Fibroblast of lung (primary cell): ENCODE results near the gene MRPL58. TPM values are rescaled to one million over a fixed set of nuclear protein-coding genes. Genes with fewer than 3 reads are reported as not detected.
A peak's percentile ranks its signal among the peaks of the same experiment; 100 is the strongest.

Experiments used
- DNase-seq, 2 donors: peaks; one replicate each; pipeline versions ENCODE4 v3.0.0 to v3.0.0-alpha.2; 2010; ENCODE audit warnings: low read depth in 2 of 2
- H2AFZ ChIP-seq: 2 replicates; pipeline ENCODE4 v1.5.1; 2012; ENCODE audit warnings: low read length, control low read depth, inconsistent platforms
- H3K27ac ChIP-seq: 2 replicates; pipeline ENCODE4 v1.5.1; 2011; ENCODE audit warnings: low read length, control low read depth; ENCODE audit not compliant: insufficient read depth
- H3K27me3 ChIP-seq: 2 replicates; pipeline ENCODE4 v1.5.1; 2011; ENCODE audit warnings: mild to moderate bottlenecking, low read length; ENCODE audit not compliant: control insufficient read depth, insufficient read depth
- H3K36me3 ChIP-seq: 2 replicates; pipeline ENCODE4 v1.5.1; 2011; ENCODE audit warnings: low read length; ENCODE audit not compliant: control insufficient read depth, insufficient read depth
- H3K4me1 ChIP-seq: 2 replicates; pipeline ENCODE4 v1.5.1; 2011; ENCODE audit warnings: low read length; ENCODE audit not compliant: control insufficient read depth, insufficient read depth; ENCODE audit errors: extremely low read depth
- H3K4me2 ChIP-seq: 2 replicates; pipeline ENCODE4 v1.5.1; 2011; ENCODE audit warnings: low read length, control low read depth; ENCODE audit not compliant: insufficient read depth; ENCODE audit errors: extremely low read depth
- H3K4me3 ChIP-seq, 4 experiments: fragments of 200-600 bp in 1 of 4; sonication (generic) in 1 of 4; replicated peaks in 1 of 4; 2 replicates each; pipeline ENCODE4 v1.5.1; 2011 to 2016; ENCODE audit warnings: low read length in 4 of 4, low read depth in 3 of 4, mild to moderate bottlenecking in 3 of 4, control low read depth in 2 of 4, inconsistent platforms in 1 of 4, mixed read lengths in 1 of 4; ENCODE audit not compliant: insufficient read depth in 1 of 4; ENCODE audit errors: control extremely low read depth in 1 of 4
- H3K79me2 ChIP-seq: 2 replicates; pipeline ENCODE4 v1.5.1; 2012; ENCODE audit warnings: mild to moderate bottlenecking, low read length, inconsistent platforms; ENCODE audit not compliant: control insufficient read depth, insufficient read depth
- H3K9ac ChIP-seq: 2 replicates; pipeline ENCODE4 v1.5.1; 2011; ENCODE audit warnings: mild to moderate bottlenecking, low read length, control low read depth; ENCODE audit not compliant: insufficient read depth
- H3K9me3 ChIP-seq: 2 replicates; pipeline ENCODE4 v1.5.1; 2012; ENCODE audit warnings: low read depth, low read length; ENCODE audit not compliant: control insufficient read depth, insufficient read depth
- H4K20me1 ChIP-seq: 2 replicates; pipeline ENCODE4 v1.5.1; 2011; ENCODE audit warnings: low read length; ENCODE audit not compliant: control insufficient read depth, insufficient read depth; ENCODE audit errors: extremely low read depth
- EZH2 ChIP-seq: IDR thresholded peaks from 2 replicates; pipeline ENCODE4 v1.5.1; 2012; ENCODE audit warnings: low read length, control low read depth, mild to moderate bottlenecking; ENCODE audit errors: missing control alignments
- polyA plus RNA-seq, 2 donors: library from polyadenylated mRNA; depleted of rRNA in 1 of 2; stranded (reverse) in 1 of 2; unstranded in 1 of 2; fragments of >200 nt; gene quantifications; 2 replicates each; pipeline ENCODE4 v1.2.1, GENCODE V29; 2011 to 2012; ENCODE audit warnings: missing spikeins in 1 of 2
- total RNA-seq: library from RNA; depleted of rRNA; stranded (reverse); fragments of >200 nt; gene quantifications from 2 replicates; pipeline ENCODE4 v1.2.1, GENCODE V29; 2014
- TF ChIP-seq, protein P1 (sequence below), 2 donors: IDR thresholded peaks in 1 of 2; conservative IDR thresholded peaks in 1 of 2; 1 replicate in 1 of 2; 2 replicates in 1 of 2; pipeline ENCODE4 v1.5.1; 2011 to 2012; ENCODE audit warnings: low read length in 2 of 2, control low read depth in 1 of 2, inconsistent platforms in 1 of 2, low read depth in 1 of 2, mild to moderate bottlenecking in 1 of 2

The MRPL58 gene
- total and polyA plus RNA-seq, 2 donors (not counting 1 experiment from before 2014, with no cell fraction given) = 35.2 to 49.1 TPM

DNA sequence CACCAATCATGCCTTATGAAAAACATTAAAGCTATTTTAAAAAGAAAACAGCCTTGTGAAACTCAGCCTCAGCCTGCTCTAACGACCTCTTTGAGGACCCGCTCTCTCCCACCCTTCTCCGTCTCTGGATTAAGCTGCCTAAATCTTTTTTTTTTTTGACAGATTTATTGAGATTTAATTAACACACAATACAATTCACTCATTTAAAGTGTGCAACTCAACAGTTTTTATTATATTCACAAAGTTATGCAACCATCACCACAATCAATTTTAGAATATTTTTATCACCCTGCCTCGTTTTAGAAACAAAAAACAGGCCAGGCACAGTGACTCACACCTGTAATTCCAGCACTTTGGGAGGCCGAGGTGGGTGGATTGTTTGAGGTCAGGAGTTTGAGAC, 16.6 kb upstream of the MRPL58 start:
- Histone ChIP-seq H3K36me3 (peaks cover 2% of the 10 kb centered on the region), H2AFZ (no peak overlapping the region), H3K79me2 (no peaks in the 10 kb centered on the region), H3K27ac (no peak overlapping the region), H3K4me1 (no peaks in the 10 kb centered on the region), H3K4me2 (no peak overlapping the region), H3K9me3 (no peaks in the 10 kb centered on the region), H3K9ac (no peak overlapping the region), H4K20me1 (no peaks in the 10 kb centered on the region), H3K4me3 (no peak overlapping the region), H3K27me3 (no peaks in the 10 kb centered on the region)
- peak in 1 of 2 donors; percentile 24 for DNase-seq
- TF ChIP-seq, protein P1, sequence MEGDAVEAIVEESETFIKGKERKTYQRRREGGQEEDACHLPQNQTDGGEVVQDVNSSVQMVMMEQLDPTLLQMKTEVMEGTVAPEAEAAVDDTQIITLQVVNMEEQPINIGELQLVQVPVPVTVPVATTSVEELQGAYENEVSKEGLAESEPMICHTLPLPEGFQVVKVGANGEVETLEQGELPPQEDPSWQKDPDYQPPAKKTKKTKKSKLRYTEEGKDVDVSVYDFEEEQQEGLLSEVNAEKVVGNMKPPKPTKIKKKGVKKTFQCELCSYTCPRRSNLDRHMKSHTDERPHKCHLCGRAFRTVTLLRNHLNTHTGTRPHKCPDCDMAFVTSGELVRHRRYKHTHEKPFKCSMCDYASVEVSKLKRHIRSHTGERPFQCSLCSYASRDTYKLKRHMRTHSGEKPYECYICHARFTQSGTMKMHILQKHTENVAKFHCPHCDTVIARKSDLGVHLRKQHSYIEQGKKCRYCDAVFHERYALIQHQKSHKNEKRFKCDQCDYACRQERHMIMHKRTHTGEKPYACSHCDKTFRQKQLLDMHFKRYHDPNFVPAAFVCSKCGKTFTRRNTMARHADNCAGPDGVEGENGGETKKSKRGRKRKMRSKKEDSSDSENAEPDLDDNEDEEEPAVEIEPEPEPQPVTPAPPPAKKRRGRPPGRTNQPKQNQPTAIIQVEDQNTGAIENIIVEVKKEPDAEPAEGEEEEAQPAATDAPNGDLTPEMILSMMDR (conservative IDR thresholded peaks at IDR 0.05 in 1 of 2, IDR thresholded peaks at IDR 0.05 in 1 of 2; ENCODE audit: low read depth in 1 of 2, low read length in 2 of 2) = no peak
- no peak for TF ChIP-seq EZH2

DNA sequence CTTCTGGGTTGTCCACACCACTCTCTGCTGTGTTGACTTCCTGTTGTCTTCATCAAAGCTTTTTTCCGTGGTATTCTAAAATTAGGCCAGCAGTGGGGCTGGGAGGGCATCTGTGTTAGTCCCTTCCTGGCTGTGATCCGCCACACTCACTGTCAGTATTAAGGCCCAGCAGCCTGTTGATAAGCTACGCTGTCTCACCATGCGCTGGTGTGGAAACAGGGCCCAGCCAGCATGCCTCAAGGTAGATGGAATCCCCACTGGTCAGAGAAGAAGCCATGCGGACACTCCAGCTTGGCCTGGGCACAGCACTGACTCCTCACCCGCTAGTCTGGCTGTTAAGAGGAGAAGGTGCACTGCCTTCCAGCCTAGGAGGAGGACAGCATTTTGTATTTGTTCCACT, 13.7 kb upstream of the MRPL58 start:
- Histone ChIP-seq H3K79me2 (no peaks in the 10 kb centered on the region), H3K4me3 (no peak overlapping the region), H4K20me1 (no peaks in the 10 kb centered on the region), H2AFZ (no peak overlapping the region), H3K9me3 (no peaks in the 10 kb centered on the region), H3K27ac (no peak overlapping the region), H3K4me2 (no peak overlapping the region), H3K36me3 (peaks cover 10% of the 10 kb centered on the region), H3K4me1 (no peaks in the 10 kb centered on the region), H3K9ac (no peak overlapping the region), H3K27me3 (no peaks in the 10 kb centered on the region)
- DNase-seq = no peak
- TF ChIP-seq, protein P1 (conservative IDR thresholded peaks at IDR 0.05 in 1 of 2, IDR thresholded peaks at IDR 0.05 in 1 of 2; ENCODE audit: low read depth in 1 of 2, low read length in 2 of 2) = no peak
- no peak for TF ChIP-seq EZH2

DNA sequence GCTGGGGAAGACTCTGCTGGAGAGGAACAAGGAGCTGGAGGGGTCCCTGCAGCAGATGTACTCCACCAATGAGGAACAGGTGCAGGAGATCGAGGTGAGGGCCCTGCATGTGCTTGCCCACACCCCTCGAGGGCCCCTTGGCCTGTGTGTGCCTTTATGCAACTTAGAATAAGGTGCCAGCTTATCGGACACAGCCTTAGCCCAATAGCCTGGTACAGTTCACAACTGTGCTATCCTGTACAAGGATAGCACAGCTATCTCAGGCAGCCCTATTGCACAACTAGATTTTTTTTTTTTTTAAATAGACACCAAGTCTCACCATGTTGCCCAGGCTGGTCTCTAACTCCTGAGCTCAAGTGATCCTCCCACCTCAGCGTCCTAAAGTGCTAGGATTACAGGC, 12.9 kb upstream of the MRPL58 start:
- Histone ChIP-seq H3K4me1 (no peaks in the 10 kb centered on the region), H3K9me3 (no peaks in the 10 kb centered on the region), H3K27me3 (no peaks in the 10 kb centered on the region), H3K79me2 (no peaks in the 10 kb centered on the region), H4K20me1 (no peaks in the 10 kb centered on the region), H3K27ac (no peak overlapping the region), H3K4me2 (no peak overlapping the region), H3K9ac (no peak overlapping the region), H3K4me3 (no peak overlapping the region), H3K36me3 (peaks cover 13% of the 10 kb centered on the region), H2AFZ (no peak overlapping the region)
- no peak for DNase-seq
- no peak for TF ChIP-seq EZH2
- TF ChIP-seq, protein P1 (conservative IDR thresholded peaks at IDR 0.05 in 1 of 2, IDR thresholded peaks at IDR 0.05 in 1 of 2; ENCODE audit: low read depth in 1 of 2, low read length in 2 of 2) = no peak
